Effector memory CD4-positive, alpha-beta T cell (primary cell): ENCODE data around the gene EPAS1.

Source experiments
- DNase-seq, 3 donors: peaks; one replicate each; pipeline ENCODE4 v3.0.0-alpha.2; 2020
- H3K27ac ChIP-seq: 2 replicates; pipeline ENCODE4 v1.7.0; 2013; ENCODE audit warnings: mild to moderate bottlenecking, low read length, moderate library complexity; ENCODE audit not compliant: insufficient read depth, poor library complexity, severe bottlenecking
- H3K27me3 ChIP-seq: replicated peaks from 2 replicates; pipeline ENCODE4 v1.7.0; 2013; ENCODE audit warnings: mild to moderate bottlenecking, low read length; ENCODE audit not compliant: insufficient read depth, control insufficient read depth, poor library complexity, severe bottlenecking
- H3K36me3 ChIP-seq: 2 replicates; pipeline ENCODE4 v1.7.0; 2013; ENCODE audit warnings: mild to moderate bottlenecking, low read length, moderate library complexity; ENCODE audit not compliant: control insufficient read depth, insufficient read depth
- H3K4me1 ChIP-seq: 2 replicates; pipeline ENCODE4 v1.7.0; 2013; ENCODE audit warnings: low read length, mild to moderate bottlenecking; ENCODE audit not compliant: control insufficient read depth, insufficient read depth, poor library complexity, severe bottlenecking
- H3K4me3 ChIP-seq: 2 replicates; pipeline ENCODE4 v1.7.0; 2013; ENCODE audit warnings: low read length, low read depth, mild to moderate bottlenecking; ENCODE audit not compliant: insufficient read depth, poor library complexity, severe bottlenecking
- H3K9me3 ChIP-seq: 2 replicates; pipeline ENCODE4 v1.7.0; 2013; ENCODE audit warnings: mild to moderate bottlenecking, low read length, moderate library complexity; ENCODE audit not compliant: control insufficient read depth

EPAS1 gene

DNA sequence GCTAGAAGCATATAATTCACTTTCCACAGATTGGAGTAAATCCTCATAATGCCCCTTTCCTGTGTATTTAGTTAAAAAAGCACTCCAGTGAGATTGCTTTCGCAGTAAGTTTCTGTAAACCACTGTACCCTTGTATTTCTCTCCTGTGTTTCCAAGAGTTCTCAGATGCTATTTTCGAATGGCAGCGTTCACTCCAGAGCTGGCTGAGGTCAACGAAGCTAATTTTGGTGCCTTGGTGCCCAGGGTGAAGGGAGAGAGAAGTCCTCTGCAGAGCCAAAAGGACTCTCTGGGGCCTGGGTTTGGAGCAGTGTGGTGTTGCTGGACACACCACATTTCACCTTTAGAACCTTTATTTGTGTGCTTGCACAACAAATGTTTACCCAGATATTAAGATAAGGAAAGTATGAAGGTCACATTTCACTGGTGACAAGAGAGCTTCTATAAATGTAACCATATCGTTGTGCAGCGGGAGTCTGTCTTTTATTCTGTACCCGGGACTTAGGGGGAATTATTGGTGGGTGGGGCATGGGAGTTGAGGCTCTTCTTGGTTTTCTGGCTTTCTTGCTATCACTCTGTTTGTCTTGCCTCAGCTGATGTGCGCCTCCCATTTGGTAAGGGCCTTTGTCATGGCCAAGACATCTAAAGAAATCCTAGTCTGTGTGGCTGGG is 9.9 kb downstream of the EPAS1 start:
- no peaks in the 10 kb centered on the region for H3K27me3 ChIP-seq
- H3K4me1 ChIP-seq = peaks cover 17% of the 10 kb centered on the region
- no peaks in the 10 kb centered on the region for H3K36me3 ChIP-seq
- no peaks in the 10 kb centered on the region for H3K9me3 ChIP-seq
- DNase-seq = no peak
- H3K27ac ChIP-seq = no peak overlapping the region
- H3K4me3 ChIP-seq = no peak overlapping the region

DNA sequence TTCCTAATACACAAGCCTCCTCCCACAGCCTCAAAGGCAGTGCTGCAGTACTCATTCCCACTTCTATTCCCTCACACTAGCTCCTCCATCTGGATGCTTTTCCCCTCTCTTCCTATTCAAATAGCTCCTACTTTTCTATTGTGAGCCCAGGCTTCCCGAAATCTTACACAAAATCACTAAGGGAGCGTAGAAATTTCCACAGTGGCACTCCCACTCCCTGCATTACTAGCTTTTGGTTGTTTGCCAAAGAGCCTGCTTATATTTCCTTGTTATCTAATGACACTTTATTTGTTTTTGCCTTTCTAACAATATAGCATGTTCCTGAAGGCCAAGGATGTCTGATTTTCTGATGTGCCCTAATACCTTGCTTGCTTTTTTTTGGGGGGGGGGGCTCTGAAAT is 10.9 kb downstream of the EPAS1 start:
- DNase-seq = no peak
- Histone ChIP-seq H3K4me1 (peaks cover 17% of the 10 kb centered on the region), H3K27ac (no peak overlapping the region), H3K27me3 (no peaks in the 10 kb centered on the region), H3K4me3 (no peak overlapping the region), H3K9me3 (no peaks in the 10 kb centered on the region), H3K36me3 (no peaks in the 10 kb centered on the region)

DNA sequence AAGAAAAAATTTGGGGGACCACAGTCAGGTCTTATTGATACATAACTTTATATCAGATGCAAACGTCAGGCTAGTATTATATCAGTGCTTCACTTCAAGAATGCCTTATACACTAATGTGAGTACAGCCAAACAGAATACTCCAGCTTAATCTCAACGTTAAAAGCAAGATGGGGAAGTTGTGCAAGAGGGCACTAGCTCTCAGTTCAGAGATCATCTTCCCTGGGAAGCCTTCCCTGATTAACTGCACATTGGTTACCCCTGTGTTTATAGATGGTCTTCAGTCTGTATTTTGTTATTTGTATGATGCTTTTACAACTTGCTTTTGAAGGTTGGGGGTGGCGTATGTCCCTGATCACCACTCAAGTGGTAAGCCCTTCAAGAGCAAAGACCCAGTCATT is 11.4 kb downstream of the EPAS1 start:
- no peak overlapping the region for H3K27ac ChIP-seq

GRCh38 chr2:46309052-46309953 is 12.1 kb downstream of the EPAS1 start:
- no peaks in the 10 kb centered on the region for H3K27me3 ChIP-seq
- H3K9me3 ChIP-seq = no peaks in the 10 kb centered on the region
- no peak for DNase-seq
- H3K4me3 ChIP-seq = no peak overlapping the region
- H3K27ac ChIP-seq = no peak overlapping the region
- no peaks in the 10 kb centered on the region for H3K36me3 ChIP-seq
- peaks cover 14% of the 10 kb centered on the region for H3K4me1 ChIP-seq

More for the DNA sequence above, 11.4 kb downstream of the EPAS1 start:
- no peak overlapping the region for H3K4me3 ChIP-seq
- H3K4me1 ChIP-seq = peaks cover 17% of the 10 kb centered on the region
- no peaks in the 10 kb centered on the region for H3K27me3 ChIP-seq
- DNase-seq = no peak
- no peaks in the 10 kb centered on the region for H3K9me3 ChIP-seq
- H3K36me3 ChIP-seq = no peaks in the 10 kb centered on the region

DNA sequence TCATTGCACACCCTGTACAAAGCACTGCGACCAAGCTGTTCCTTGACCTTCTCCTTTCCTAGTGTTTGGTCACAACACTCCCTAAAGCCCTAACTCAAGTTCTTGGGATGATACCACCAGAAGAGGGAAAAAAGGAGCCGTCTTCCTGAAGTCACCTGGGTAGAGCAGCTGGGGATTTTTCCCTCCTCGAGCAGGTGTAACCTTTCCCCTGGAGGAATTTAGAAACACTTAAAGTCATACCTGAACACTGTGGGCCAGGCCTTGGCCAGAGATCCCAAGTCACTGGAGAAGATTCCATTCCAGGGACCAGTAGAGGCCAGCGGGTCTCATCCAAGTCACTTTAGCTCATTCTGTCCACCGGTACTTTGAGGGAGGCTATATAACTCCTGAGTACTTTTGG is 13.2 kb downstream of the EPAS1 start:
- no peaks in the 10 kb centered on the region for H3K9me3 ChIP-seq
- H3K4me1 ChIP-seq = peaks cover 3% of the 10 kb centered on the region
- DNase-seq = no peak
- H3K36me3 ChIP-seq = no peaks in the 10 kb centered on the region
- H3K27me3 ChIP-seq = no peaks in the 10 kb centered on the region
- H3K4me3 ChIP-seq = no peak overlapping the region
- H3K27ac ChIP-seq = no peak overlapping the region

GRCh38 chr2:46311651-46312223 is 14.5 kb downstream of the EPAS1 start:
- DNase-seq = no peak
- Histone ChIP-seq H3K36me3 (no peaks in the 10 kb centered on the region), H3K4me1 (no peaks in the 10 kb centered on the region), H3K4me3 (no peak overlapping the region), H3K27me3 (no peaks in the 10 kb centered on the region), H3K27ac (no peak overlapping the region), H3K9me3 (no peaks in the 10 kb centered on the region)

DNA sequence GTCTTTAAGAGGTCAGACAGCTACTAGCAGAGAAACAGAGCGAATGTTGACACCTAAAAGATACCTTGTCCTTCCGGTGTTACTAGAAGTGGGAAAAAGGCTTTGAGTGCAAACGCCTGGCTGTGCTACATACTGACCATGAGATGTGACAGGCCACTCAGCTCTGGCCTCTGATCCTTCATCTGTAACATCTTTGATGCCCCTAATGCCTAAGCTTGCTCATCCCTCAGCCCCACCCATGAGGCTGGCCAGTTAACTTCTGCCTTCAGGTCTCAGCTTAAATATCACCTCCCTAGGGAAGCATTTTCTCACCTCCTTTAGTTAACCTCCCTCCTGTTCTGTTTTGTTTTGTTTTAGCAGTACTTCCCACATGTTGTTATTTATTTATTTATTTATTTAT is 15.9 kb downstream of the EPAS1 start:
- Histone ChIP-seq H3K27me3 (no peaks in the 10 kb centered on the region), H3K9me3 (no peaks in the 10 kb centered on the region), H3K4me3 (no peak overlapping the region), H3K4me1 (no peaks in the 10 kb centered on the region), H3K27ac (no peak overlapping the region), H3K36me3 (no peaks in the 10 kb centered on the region)
- DNase-seq = no peak

DNA sequence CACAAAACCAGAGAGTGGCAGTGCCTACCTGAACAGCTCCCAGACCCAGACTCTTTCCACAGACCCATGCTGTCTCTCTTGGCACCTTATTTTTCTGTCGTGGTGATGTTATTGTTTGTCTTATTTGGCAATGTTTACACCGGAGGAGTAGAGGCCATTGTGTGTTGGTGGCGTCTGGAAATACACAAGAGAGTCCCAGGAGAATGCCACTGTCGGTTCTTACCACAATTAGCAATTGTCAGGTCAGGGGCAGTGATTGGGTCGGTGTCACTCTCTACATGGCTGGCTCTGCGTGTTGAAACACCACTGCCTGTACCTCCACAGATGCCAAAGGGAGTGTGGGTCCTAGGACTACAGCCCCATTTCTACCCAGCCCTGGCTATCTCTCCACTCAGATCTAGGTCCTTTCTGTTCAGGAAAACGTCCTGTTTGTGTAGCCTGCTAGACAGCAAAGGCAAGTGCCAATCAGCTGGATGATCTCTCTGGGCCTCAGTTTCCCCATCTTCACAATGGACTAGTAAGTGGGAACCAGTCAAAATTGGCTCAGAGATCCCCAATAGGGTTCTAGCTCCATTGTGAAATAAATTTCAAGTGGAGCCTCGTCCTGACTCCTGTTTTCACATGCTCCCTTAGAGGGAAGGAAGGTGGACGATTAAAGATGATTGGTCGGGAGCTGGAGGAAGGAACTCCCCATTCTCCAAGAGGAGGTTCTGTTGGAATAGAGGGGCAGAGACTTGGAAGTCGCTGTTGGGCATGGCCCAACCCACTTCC is 17.0 kb downstream of the EPAS1 start:
- Histone ChIP-seq H3K27me3 (no peaks in the 10 kb centered on the region), H3K4me3 (no peak overlapping the region), H3K27ac (no peak overlapping the region), H3K9me3 (no peaks in the 10 kb centered on the region), H3K36me3 (no peaks in the 10 kb centered on the region), H3K4me1 (no peaks in the 10 kb centered on the region)
- no peak for DNase-seq

GRCh38 chr2:46315103-46315890 is 18.1 kb downstream of the EPAS1 start:
- no peak for DNase-seq
- no peaks in the 10 kb centered on the region for H3K27me3 ChIP-seq
- no peaks in the 10 kb centered on the region for H3K36me3 ChIP-seq
- H3K9me3 ChIP-seq = no peaks in the 10 kb centered on the region
- no peak overlapping the region for H3K27ac ChIP-seq
- H3K4me1 ChIP-seq = no peaks in the 10 kb centered on the region
- H3K4me3 ChIP-seq = no peak overlapping the region
